GM23338 (cell line): Measurements from ENCODE around the gene MBOAT7. TPM values are rescaled to one million over a fixed set of nuclear protein-coding genes. Genes with fewer than 3 reads are reported as not detected.

Experiments used
- ATAC-seq: fragments of 200-7000 bp; cut with Tn5 transposase; 3 replicates; pipeline ENCODE4 v1.9.1; 2020
- DNase-seq: peaks from one replicate; pipeline ENCODE4 v3.0.0-alpha.2; 2015; ENCODE audit warnings: low spot score
- H2AFZ ChIP-seq: fragments of 200-600 bp; sonication (generic); 2 replicates; pipeline ENCODE4 v1.8.0; 2016; ENCODE audit warnings: antibody characterized with exemption, mild to moderate bottlenecking, moderate library complexity
- H3F3A ChIP-seq: fragments of 200-600 bp; sonication (generic); replicated peaks from 2 replicates; pipeline ENCODE4 v1.8.0; 2017; ENCODE audit warnings: antibody characterized with exemption, mixed run types, low read depth
- H3K27ac ChIP-seq: fragments of 200-600 bp; sonication (generic); 2 replicates; pipeline ENCODE4 v1.6.1; 2016; ENCODE audit warnings: low read depth
- H3K27me3 ChIP-seq: fragments of 200-600 bp; sonication (generic); 2 replicates; pipeline ENCODE4 v1.8.0; 2016; ENCODE audit warnings: mild to moderate bottlenecking, mixed run types, moderate library complexity; ENCODE audit not compliant: insufficient read depth
- H3K36me3 ChIP-seq: fragments of 200-600 bp; sonication (generic); 2 replicates; pipeline ENCODE4 v1.8.0; 2016; ENCODE audit warnings: mild to moderate bottlenecking; ENCODE audit not compliant: insufficient read depth
- H3K4me1 ChIP-seq: fragments of 200-600 bp; sonication (generic); 2 replicates; pipeline ENCODE4 v1.8.0; 2016; ENCODE audit warnings: mild to moderate bottlenecking, moderate library complexity; ENCODE audit not compliant: insufficient read depth
- H3K4me2 ChIP-seq: fragments of 200-600 bp; sonication (generic); 2 replicates; pipeline ENCODE4 v1.7.1; 2017; ENCODE audit warnings: mixed run types
- H3K4me3 ChIP-seq: fragments of 200-600 bp; sonication (generic); 2 replicates; pipeline ENCODE4 v1.6.1; 2016; ENCODE audit warnings: mixed run types
- H3K79me2 ChIP-seq: fragments of 200-600 bp; sonication (generic); replicated peaks from 2 replicates; pipeline ENCODE4 v1.8.0; 2017; ENCODE audit warnings: mild to moderate bottlenecking; ENCODE audit not compliant: insufficient read depth
- H3K9me2 ChIP-seq: fragments of 200-600 bp; sonication (generic); 2 replicates; pipeline ENCODE4 v1.8.0; 2017; ENCODE audit not compliant: insufficient read depth
- H4K20me1 ChIP-seq: fragments of 200-600 bp; sonication (generic); replicated peaks from 2 replicates; pipeline ENCODE4 v1.8.0; 2017; ENCODE audit warnings: mild to moderate bottlenecking; ENCODE audit not compliant: insufficient read depth
- H3K27ac Mint-ChIP-seq: 2 replicates; pipeline ENCODE4 v1.8.0; 2020; ENCODE audit warnings: inconsistent platforms, mild to moderate bottlenecking, moderate library complexity, mixed read lengths
- H3K27me3 Mint-ChIP-seq: 3 replicates; pipeline ENCODE4 v1.8.0; 2022; ENCODE audit warnings: low read depth, mild to moderate bottlenecking, moderate library complexity, mixed read lengths, inconsistent platforms; ENCODE audit not compliant: insufficient read depth, poor library complexity
- H3K36me3 Mint-ChIP-seq: 3 replicates; pipeline ENCODE4 v1.8.0; 2021; ENCODE audit warnings: low read depth, mild to moderate bottlenecking, inconsistent platforms, moderate library complexity, mixed read lengths
- H3K4me1 Mint-ChIP-seq: 3 replicates; pipeline ENCODE4 v1.8.0; 2020; ENCODE audit warnings: mild to moderate bottlenecking, inconsistent platforms, mixed read lengths
- H3K4me3 Mint-ChIP-seq: 3 replicates; pipeline ENCODE4 v1.8.0; 2021; ENCODE audit warnings: moderate library complexity, mild to moderate bottlenecking, inconsistent platforms, mixed read lengths
- H3K9me3 Mint-ChIP-seq: 3 replicates; pipeline ENCODE4 v1.8.0; 2020; ENCODE audit warnings: moderate library complexity, mild to moderate bottlenecking, inconsistent platforms, mixed read lengths
- CREB1 ChIP-seq: fragments of 250-450 bp; sonication (Bioruptor Pico); IDR thresholded peaks from 2 replicates; pipeline ENCODE4 v1.5.0; 2020; ENCODE audit warnings: low read depth, mild to moderate bottlenecking, moderate library complexity
- ETS1 ChIP-seq: IDR thresholded peaks from 2 replicates; pipeline ENCODE4 v1.6.1; 2016; ENCODE audit warnings: antibody characterized with exemption
- EZH2 ChIP-seq: fragments of 200-600 bp; sonication (generic); IDR thresholded peaks from one replicate; pipeline ENCODE4 v1.8.0; 2017; ENCODE audit warnings: antibody characterized with exemption, mild to moderate bottlenecking, low read depth; ENCODE audit not compliant: unreplicated experiment
- EZH2phosphoT487 ChIP-seq: fragments of 200-600 bp; sonication (generic); IDR thresholded peaks from one replicate; pipeline ENCODE4 v1.8.1; 2018; ENCODE audit warnings: antibody characterized with exemption; ENCODE audit not compliant: unreplicated experiment
- JUNB ChIP-seq: IDR thresholded peaks from one replicate; pipeline ENCODE4 v1.6.1; 2016; ENCODE audit warnings: antibody characterized with exemption; ENCODE audit not compliant: unreplicated experiment
- NANOG ChIP-seq: IDR thresholded peaks from 2 replicates; pipeline ENCODE4 v1.6.1; 2016; ENCODE audit warnings: antibody characterized with exemption, borderline replicate concordance
- POLR2AphosphoS5 ChIP-seq: IDR thresholded peaks from 2 replicates; pipeline ENCODE4 v1.6.1; 2016; ENCODE audit warnings: antibody characterized with exemption, low read depth
- REST ChIP-seq: IDR thresholded peaks from one replicate; pipeline ENCODE4 v1.6.1; 2018; ENCODE audit warnings: antibody characterized with exemption; ENCODE audit not compliant: unreplicated experiment
- STAT1 ChIP-seq: IDR thresholded peaks from one replicate; pipeline ENCODE4 v1.6.1; 2016; ENCODE audit warnings: antibody characterized with exemption; ENCODE audit not compliant: unreplicated experiment
- ZNF114 ChIP-seq: fragments of 250-450 bp; sonication (Bioruptor Pico); IDR thresholded peaks from 2 replicates; pipeline ENCODE4 v1.5.0; 2020; ENCODE audit warnings: mild to moderate bottlenecking, moderate library complexity
- ZNF331 ChIP-seq: fragments of 250-450 bp; sonication (Bioruptor Pico); IDR thresholded peaks from 2 replicates; pipeline ENCODE4 v1.5.0; 2020; ENCODE audit warnings: low read depth, mild to moderate bottlenecking, moderate library complexity
- polyA plus RNA-seq: library from polyadenylated mRNA; unstranded; fragments of >200 nt; fragmentation: Nextera tagmentation; extraction: Ambion mirVana; gene quantifications from 2 replicates; pipeline ENCODE4 v1.2.1, GENCODE V29; 2016
- total RNA-seq: library from RNA; depleted of rRNA; stranded (reverse); fragments of >200 nt; shearing (Covaris generic); gene quantifications from 2 replicates; pipeline ENCODE4 v1.2.3, GENCODE V29; 2014
- TF ChIP-seq, protein P1 (sequence below), 2 experiments: fragments of 200-600 bp in 1 of 2; sonication (generic) in 1 of 2; conservative IDR thresholded peaks; 2 replicates each; pipeline versions ENCODE4 v1.5.1 to v1.6.1; 2016 to 2017; ENCODE audit warnings: antibody characterized with exemption in 2 of 2, low read depth in 2 of 2, mild to moderate bottlenecking in 2 of 2, moderate library complexity in 1 of 2
- TF ChIP-seq, protein P2 (sequence below): fragments of 250-450 bp; sonication (Bioruptor Pico); IDR thresholded peaks from 2 replicates; pipeline ENCODE4 v1.5.0; 2020; ENCODE audit warnings: mild to moderate bottlenecking, moderate library complexity

MBOAT7 gene
- total and polyA plus RNA-seq, 2 experiments from 2014 or later: 77.8 to 184 TPM

GRCh38 chr19:54151362-54152035, 37.9 kb downstream of the MBOAT7 start:
- ATAC-seq: no peak
- H3K27ac ChIP-seq: no peak overlapping the region
- H3K27ac Mint-ChIP-seq: no peak overlapping the region

More at GRCh38 chr19:54151362-54152035, 37.9 kb downstream of the MBOAT7 start:
- Histone ChIP-seq H3K4me3 (no peak overlapping the region), H3K36me3 (peaks cover 27% of the 10 kb centered on the region), H4K20me1 (peaks cover 18% of the 10 kb centered on the region; the same call in 1 of the 2 replicates), H3K79me2 (no peaks in the 10 kb centered on the region), H2AFZ (no peak overlapping the region), H3K9me2 (no peaks in the 10 kb centered on the region), H3K27me3 (no peaks in the 10 kb centered on the region), H3F3A (peaks cover 21% of the 10 kb centered on the region), H3K4me2 (no peak overlapping the region), H3K4me1 (no peaks in the 10 kb centered on the region)
- no peak overlapping the region; the same call in 2 of the 3 replicates for H3K4me3 Mint-ChIP-seq
- peaks cover 78% of the 10 kb centered on the region for H3K36me3 Mint-ChIP-seq
- no peaks in the 10 kb centered on the region; the same call in 2 of the 3 replicates for H3K9me3 Mint-ChIP-seq
- DNase-seq: no peak
- no peak for TF ChIP-seq ETS1
- no peak for TF ChIP-seq REST
- TF ChIP-seq ZNF331 (CRISPR knock-in tag): no peak
- no peak for TF ChIP-seq ZNF114 (CRISPR knock-in tag)
- TF ChIP-seq POLR2AphosphoS5: no peak
- no peak for TF ChIP-seq EZH2phosphoT487
- TF ChIP-seq EZH2: no peak
- TF ChIP-seq STAT1: no peak
- no peak for TF ChIP-seq CREB1 (CRISPR knock-in tag)
- TF ChIP-seq, protein P1, sequence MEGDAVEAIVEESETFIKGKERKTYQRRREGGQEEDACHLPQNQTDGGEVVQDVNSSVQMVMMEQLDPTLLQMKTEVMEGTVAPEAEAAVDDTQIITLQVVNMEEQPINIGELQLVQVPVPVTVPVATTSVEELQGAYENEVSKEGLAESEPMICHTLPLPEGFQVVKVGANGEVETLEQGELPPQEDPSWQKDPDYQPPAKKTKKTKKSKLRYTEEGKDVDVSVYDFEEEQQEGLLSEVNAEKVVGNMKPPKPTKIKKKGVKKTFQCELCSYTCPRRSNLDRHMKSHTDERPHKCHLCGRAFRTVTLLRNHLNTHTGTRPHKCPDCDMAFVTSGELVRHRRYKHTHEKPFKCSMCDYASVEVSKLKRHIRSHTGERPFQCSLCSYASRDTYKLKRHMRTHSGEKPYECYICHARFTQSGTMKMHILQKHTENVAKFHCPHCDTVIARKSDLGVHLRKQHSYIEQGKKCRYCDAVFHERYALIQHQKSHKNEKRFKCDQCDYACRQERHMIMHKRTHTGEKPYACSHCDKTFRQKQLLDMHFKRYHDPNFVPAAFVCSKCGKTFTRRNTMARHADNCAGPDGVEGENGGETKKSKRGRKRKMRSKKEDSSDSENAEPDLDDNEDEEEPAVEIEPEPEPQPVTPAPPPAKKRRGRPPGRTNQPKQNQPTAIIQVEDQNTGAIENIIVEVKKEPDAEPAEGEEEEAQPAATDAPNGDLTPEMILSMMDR (conservative IDR thresholded peaks at IDR 0.05; ENCODE audit: low read depth in 2 of 2): no peak
- no peak for TF ChIP-seq JUNB
- TF ChIP-seq NANOG: no peak
- TF ChIP-seq, protein P2, sequence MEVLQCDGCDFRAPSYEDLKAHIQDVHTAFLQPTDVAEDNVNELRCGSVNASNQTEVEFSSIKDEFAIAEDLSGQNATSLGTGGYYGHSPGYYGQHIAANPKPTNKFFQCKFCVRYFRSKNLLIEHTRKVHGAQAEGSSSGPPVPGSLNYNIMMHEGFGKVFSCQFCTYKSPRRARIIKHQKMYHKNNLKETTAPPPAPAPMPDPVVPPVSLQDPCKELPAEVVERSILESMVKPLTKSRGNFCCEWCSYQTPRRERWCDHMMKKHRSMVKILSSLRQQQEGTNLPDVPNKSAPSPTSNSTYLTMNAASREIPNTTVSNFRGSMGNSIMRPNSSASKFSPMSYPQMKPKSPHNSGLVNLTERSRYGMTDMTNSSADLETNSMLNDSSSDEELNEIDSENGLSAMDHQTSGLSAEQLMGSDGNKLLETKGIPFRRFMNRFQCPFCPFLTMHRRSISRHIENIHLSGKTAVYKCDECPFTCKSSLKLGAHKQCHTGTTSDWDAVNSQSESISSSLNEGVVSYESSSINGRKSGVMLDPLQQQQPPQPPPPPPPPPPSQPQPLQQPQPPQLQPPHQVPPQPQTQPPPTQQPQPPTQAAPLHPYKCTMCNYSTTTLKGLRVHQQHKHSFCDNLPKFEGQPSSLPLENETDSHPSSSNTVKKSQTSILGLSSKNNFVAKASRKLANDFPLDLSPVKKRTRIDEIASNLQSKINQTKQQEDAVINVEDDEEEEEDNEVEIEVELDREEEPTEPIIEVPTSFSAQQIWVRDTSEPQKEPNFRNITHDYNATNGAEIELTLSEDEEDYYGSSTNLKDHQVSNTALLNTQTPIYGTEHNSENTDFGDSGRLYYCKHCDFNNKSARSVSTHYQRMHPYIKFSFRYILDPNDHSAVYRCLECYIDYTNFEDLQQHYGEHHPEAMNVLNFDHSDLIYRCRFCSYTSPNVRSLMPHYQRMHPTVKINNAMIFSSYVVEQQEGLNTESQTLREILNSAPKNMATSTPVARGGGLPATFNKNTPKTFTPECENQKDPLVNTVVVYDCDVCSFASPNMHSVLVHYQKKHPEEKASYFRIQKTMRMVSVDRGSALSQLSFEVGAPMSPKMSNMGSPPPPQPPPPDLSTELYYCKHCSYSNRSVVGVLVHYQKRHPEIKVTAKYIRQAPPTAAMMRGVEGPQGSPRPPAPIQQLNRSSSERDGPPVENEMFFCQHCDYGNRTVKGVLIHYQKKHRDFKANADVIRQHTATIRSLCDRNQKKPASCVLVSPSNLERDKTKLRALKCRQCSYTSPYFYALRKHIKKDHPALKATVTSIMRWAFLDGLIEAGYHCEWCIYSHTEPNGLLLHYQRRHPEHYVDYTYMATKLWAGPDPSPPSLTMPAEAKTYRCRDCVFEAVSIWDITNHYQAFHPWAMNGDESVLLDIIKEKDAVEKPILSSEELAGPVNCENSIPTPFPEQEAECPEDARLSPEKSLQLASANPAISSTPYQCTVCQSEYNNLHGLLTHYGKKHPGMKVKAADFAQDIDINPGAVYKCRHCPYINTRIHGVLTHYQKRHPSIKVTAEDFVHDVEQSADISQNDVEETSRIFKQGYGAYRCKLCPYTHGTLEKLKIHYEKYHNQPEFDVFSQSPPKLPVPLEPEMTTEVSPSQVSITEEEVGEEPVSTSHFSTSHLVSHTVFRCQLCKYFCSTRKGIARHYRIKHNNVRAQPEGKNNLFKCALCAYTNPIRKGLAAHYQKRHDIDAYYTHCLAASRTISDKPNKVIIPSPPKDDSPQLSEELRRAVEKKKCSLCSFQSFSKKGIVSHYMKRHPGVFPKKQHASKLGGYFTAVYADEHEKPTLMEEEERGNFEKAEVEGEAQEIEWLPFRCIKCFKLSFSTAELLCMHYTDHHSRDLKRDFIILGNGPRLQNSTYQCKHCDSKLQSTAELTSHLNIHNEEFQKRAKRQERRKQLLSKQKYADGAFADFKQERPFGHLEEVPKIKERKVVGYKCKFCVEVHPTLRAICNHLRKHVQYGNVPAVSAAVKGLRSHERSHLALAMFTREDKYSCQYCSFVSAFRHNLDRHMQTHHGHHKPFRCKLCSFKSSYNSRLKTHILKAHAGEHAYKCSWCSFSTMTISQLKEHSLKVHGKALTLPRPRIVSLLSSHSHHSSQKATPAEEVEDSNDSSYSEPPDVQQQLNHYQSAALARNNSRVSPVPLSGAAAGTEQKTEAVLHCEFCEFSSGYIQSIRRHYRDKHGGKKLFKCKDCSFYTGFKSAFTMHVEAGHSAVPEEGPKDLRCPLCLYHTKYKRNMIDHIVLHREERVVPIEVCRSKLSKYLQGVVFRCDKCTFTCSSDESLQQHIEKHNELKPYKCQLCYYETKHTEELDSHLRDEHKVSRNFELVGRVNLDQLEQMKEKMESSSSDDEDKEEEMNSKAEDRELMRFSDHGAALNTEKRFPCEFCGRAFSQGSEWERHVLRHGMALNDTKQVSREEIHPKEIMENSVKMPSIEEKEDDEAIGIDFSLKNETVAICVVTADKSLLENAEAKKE (CRISPR knock-in tag): no peak
- H3K27me3 Mint-ChIP-seq: peaks cover 18% of the 10 kb centered on the region
- H3K4me1 Mint-ChIP-seq: no peaks in the 10 kb centered on the region; the same call in 2 of the 3 replicates
